ENCODE data around the gene CCDC61.

- TF ChIP-seq, protein P1, sequence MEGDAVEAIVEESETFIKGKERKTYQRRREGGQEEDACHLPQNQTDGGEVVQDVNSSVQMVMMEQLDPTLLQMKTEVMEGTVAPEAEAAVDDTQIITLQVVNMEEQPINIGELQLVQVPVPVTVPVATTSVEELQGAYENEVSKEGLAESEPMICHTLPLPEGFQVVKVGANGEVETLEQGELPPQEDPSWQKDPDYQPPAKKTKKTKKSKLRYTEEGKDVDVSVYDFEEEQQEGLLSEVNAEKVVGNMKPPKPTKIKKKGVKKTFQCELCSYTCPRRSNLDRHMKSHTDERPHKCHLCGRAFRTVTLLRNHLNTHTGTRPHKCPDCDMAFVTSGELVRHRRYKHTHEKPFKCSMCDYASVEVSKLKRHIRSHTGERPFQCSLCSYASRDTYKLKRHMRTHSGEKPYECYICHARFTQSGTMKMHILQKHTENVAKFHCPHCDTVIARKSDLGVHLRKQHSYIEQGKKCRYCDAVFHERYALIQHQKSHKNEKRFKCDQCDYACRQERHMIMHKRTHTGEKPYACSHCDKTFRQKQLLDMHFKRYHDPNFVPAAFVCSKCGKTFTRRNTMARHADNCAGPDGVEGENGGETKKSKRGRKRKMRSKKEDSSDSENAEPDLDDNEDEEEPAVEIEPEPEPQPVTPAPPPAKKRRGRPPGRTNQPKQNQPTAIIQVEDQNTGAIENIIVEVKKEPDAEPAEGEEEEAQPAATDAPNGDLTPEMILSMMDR (conservative IDR thresholded peaks at IDR 0.05; ENCODE audit: low read depth, low read length), result no peak
- no peak for TF ChIP-seq EZH2 (IDR thresholded peaks at IDR 0.05; ENCODE audit: low read length, unreplicated experiment)
- no peak for TF ChIP-seq EZH2phosphoT487 (IDR thresholded peaks at IDR 0.05; ENCODE audit: borderline replicate concordance, low read length)
Observed at GRCh38 chr19:45973553-45974338, 21.5 kb upstream of the CCDC61 start, which contains the start of gene NOVA2.

All from PC-3 (cell line).